ENCODE data around the gene AOAH.

Gene AOAH

DNA sequence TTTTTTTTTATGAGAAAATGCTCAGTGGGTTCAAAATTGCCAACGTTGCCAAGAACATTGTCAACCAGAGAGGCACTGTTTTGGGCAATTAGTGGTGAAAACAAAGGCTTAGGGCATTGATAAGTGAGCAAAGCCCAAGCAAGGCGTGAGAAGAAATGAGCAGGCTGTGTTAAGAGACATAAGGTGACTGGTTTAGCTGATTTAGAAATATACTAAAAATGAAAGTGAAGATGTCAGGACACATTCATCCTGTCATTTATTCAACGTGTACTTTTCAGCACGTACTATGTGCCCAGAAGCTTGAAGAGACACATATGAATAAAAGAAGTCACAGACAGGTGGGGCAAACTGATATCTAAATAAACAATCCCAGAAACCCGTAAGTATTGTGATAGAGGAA is 31.8 kb downstream of the AOAH start:
- DNase-seq (ENCODE audit: low read depth in 2 of 2): no peak

DNA sequence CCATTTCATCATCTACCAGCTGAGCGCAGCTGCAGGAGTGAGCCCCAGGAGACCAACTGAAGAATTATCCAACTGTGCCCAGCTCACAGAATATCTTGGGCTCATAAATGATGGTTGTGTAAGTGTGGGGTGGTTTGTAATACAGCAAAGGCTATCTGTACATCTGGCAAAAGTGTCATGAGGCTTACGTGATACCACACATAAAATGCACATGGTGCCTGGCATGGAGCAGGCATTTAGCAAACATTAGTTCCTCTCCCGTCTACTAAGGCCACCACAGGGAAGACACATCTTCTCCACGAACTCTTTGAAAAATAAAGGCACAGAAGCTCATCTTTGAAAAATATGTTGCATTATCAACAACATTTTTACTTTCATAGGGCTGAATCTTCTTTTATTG is 32.3 kb downstream of the AOAH start:
- no peak for DNase-seq (ENCODE audit: low read depth in 2 of 2)

DNA sequence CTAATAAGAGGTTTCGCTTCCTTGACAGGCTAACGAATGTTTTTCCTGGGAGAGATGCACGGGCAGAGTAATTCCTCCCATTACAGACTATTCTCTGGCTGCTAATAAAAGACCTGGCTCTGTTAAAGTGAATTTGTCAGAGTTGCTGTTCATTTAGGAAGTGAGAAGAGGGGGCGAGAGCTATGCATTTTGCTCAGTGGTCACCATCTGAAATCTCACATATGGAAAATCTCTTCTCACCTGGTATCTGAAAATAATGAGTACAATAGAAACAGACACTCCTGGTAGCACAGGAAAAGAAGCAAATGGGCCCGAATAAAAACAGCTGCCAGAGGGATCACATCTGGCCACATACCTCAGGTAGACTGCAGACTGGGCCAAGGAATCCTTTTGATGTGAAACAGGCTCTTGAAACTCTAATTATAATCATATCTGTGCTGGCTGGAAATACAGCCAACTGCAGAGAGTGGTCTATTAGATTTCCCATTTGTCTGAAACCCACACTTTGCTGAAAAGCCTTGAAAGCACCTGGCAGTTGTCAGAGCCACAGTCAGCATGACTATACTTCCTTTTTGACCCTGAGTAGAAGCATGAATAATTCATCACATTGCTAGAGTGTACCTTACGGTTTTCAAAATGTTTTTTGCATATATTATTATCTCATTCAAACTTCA is 33.6 kb downstream of the AOAH start:
- no peak for DNase-seq (ENCODE audit: low read depth in 2 of 2)

DNA sequence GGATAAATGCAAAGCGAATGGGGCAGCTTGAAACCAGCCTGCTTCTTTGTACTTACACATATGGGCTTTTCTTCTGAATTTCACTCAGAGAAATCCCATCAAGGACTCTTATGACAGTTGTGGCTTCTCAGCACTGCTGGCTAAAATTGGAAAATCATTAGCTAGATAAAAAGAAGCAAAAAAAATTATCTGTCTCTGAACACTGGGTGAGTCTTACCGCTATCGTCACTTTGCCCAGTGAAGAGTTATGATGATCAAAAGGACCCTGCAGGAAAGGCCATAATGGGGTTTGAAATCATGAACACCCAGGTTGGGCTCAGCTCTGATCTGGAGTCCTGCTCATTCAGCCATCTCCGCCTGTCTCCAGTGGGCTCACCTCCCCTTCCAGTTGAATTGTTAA is 34.3 kb downstream of the AOAH start:
- no peak for DNase-seq (ENCODE audit: low read depth in 2 of 2)

DNA sequence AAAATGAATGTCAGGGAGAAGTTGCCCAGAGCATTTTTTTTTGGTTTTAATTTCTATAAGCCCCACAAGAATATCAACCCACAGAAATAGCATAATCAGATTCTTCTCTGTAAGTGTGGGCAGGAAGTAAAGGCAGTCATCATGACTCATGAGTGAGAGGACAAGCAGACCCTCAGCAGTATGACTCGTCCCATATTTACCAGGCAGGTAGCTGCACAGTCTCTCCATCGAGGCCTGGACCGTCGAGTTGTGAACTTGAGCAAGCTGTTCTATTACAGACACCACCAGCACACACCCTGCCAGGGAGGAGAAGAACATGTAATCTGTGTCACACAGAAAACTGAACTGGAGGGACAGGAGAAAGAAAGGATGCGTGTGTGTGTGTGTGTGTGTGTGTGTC is 37.8 kb downstream of the AOAH start:
- DNase-seq (ENCODE audit: low read depth in 2 of 2): no peak

DNA sequence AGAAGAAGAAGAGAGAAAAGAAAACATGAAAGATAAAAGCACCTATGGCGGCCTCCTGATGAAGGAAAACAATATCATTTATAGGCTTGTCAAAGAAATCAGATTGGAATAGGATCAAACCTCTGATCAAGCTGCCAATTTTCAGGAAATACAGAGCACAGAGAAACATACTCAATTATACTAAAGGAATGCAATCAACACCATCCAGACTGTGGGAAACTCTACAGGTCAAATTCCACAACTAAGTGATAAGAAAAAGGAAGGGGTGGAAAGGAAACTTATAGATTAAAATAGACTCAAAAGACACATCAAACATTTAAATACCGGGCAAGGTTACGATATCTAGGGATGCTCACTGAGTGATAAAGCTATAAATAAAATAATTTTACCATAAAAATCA is 39.3 kb downstream of the AOAH start:
- no peak for DNase-seq (ENCODE audit: low read depth in 2 of 2)

DNA sequence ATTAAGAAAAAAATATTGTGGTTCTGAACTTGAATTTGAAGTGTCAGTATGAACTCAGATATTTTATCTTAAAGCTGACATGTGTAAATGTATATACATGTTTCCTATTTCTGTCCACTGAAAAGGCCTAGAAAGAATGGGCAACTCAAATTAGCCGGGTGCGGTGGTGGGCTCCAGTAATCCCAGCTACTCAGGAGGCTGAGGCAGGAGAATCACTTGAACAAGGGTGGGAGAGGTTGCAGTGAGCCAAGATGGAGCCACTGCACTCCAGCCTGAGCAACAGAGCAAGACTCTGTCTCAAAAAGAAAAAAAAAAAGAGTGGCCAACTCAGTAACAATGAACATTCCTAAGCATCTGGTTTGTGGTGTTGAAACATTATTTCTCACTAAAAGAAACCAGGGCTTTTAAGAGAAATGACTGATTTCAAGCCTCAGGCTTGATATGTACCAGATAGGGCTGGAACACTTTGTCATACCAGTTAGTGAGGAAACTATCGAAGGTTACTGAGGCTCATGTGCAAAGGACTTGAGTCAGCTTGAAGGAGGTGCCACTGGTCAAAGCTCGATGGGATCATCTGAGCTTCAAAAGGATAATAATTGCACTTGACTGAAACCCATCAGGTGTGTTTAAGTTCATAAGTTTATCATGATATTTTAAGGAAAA is 40.5 kb downstream of the AOAH start:
- DNase-seq (ENCODE audit: low read depth in 2 of 2): no peak

DNA sequence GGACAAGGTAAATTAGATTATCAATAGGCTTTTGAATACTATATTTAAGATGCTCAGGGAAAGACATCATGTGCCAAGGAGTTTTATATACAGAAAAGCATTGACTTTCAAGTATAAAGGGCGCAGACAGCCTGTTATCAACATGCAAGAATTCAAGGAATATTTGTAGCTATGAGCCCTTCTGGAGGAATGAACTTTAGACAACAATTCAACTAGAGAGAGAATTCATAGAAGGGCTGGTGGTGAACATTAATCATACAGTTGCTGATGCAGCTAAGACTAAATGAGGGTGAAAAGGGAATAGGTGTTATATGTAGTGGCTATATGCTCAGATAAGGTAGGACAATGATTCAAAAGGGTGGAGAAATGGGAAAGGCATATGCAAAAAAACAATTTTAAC is 41.2 kb downstream of the AOAH start:
- no peak for DNase-seq (ENCODE audit: low read depth in 2 of 2)

DNA sequence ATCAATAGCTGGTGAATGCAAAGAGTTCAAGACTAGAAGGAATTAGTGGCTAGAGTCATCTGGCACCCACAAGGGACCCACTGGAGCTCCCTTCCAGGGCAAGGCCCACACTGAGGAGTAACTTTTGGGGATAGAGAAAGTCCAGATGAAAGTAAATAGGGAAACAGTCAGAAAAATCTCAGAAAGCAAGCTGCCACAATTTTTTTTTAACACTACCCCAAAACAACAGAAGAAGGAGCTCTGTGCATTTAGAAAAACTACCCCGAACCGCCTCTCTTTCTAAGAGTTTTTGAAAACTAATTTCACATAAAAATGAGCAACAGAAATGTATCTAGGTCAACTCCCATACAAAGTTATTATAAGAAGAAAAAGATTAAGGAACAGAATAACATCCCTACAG is 42.2 kb downstream of the AOAH start:
- DNase-seq (ENCODE audit: low read depth in 2 of 2): no peak

DNA sequence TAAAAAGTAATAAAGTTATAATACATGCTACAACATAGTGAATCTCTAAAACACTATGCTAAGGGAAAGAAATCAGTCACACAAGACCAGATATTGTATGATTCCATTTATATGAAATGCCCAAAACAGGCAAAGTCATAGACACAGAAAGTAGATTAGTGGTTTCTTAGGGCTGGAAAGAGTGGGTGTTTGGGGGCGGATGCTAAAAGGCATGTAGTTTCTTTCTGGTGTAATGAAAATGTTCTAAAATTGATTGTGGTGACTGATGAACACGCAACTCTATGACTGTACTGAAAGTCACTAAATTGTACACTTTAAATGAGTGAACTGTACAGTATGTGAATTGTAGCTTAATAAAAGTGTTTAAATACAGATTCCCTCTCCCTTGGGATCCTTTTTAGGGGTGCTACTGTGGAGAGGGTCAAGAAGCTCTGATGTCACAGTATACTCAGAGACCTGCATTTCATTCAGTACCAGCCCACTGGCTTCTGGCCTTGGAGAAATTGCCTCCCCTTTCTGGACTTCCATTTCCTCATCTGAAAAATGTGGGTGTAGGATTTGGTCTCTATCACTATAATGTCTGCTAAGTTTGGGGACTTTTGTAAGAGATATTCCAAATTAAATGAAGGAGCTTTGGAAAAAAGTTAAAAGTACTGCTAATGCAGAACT is 46.4 kb downstream of the AOAH start:
- no peak for DNase-seq (ENCODE audit: low read depth in 2 of 2)

DNA sequence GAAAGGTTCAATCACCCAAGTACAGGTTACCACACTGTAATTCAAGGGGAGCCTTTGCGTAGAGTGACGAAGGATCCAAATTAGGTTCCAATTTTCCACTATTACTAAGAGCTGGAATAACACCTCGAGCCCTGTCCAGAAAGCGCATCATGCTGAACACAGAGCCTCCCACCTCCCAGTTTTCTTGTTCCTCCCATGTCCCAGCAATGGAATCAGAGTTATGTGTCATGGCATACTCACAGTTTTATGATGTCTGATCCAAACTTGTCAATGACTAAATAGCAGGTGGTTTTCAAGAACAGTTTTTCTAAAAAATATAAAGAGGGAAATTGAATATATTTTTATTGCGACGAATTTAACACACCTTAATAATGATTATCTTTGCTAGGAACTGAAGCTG is 50.6 kb downstream of the AOAH start:
- no peak for DNase-seq (ENCODE audit: low read depth in 2 of 2)

DNA sequence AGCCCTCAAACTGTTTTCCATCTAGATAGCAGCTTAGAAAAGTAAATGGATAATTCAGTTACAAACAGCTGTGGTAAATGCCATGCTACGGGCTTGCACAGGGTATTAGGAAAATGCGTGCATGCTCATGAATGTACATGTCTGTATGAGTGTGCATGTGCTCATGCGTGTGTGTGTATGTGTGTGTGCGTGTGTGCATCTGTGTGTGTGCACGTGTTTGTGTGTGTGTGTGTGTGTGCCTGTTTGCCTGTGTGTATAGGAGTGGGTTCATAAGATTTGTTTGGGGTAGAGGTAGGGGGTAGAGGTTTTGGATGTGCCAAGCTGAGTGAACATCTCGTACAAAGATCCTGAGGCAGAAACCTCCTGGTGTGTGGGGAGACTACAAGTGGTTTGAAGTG is 52.9 kb downstream of the AOAH start:
- DNase-seq (ENCODE audit: low read depth in 2 of 2): no peak

DNA sequence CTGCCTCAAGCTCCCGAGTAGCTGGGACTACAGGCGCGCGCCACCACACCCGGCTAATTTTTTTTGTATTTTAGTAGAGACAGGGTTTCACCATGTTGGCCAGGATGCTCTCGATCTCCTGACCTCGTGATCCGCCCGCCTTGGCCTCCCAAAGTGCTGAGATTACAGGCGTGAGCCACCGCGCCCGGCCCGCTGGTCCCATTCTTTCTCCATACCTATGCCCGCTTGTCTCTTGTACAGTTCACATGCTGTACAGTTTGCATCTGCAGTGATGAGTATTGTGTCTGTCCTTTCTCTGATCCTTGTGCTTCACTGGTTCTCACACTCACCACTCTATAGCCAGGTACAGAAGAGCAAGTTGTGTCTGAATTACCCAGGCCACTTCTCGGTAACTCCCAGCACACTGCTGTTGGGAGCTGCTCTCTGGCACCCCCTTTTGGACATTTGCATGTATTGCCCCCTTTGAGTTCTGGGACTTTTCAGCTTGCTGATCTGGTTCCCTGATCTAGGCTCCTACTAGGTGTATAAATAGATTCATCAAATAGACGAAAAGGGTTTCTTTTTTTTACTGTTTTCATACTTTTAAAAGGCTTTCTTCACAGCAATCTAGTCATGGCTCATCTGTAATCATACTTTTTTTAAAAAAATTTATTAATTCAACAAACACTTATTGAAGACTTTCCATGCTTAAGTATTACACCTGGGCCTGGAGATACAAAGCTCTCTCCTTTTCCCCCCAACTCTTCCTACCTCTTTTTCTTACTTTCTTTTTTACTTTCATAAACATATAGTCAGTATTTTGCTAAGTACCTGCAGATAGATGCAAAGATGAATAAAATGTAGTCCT is 53.5 kb downstream of the AOAH start:
- peak in 1 of 2 experiments; percentile 25 for DNase-seq (ENCODE audit: low read depth in 2 of 2)

DNA sequence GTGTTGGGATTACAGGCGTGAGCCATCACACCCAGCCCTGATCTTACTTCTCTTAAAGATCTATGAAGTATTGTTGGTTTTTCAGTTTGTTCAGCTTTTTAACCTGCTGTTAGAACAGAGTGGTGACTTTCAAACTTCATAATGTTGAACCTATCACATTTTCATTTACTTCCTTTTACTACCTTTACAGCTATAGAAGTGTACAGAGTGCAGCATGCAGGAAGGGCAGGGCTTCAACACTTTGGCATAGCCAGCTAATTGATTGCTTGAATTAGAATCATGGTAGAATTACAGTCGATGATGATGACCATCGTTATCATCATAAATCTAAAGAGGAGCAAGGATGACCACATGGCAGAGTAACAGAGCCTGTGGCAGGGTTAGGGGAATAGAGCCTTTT is 55.5 kb downstream of the AOAH start:
- DNase-seq (ENCODE audit: low read depth in 2 of 2): no peak

DNA sequence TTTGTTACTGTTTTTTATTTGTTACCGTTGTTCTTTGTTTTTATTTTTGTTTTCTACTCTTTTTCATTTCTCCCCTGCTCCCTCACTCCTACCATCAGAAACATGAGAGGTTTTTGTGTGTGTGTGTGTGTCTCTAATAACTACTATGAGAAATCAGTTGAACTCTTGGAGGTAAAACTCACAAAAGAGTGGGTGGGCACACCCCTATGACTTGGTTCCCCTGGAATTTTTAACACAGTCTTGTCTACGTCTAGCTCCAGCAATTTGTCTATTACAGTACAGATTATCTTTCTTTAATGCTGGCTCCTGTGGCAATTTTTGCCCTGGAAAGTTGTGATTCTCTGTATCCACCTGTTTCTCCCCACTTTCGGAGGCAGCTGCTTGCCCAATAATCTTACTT is 56.2 kb downstream of the AOAH start:
- DNase-seq (ENCODE audit: low read depth in 2 of 2): no peak

DNA sequence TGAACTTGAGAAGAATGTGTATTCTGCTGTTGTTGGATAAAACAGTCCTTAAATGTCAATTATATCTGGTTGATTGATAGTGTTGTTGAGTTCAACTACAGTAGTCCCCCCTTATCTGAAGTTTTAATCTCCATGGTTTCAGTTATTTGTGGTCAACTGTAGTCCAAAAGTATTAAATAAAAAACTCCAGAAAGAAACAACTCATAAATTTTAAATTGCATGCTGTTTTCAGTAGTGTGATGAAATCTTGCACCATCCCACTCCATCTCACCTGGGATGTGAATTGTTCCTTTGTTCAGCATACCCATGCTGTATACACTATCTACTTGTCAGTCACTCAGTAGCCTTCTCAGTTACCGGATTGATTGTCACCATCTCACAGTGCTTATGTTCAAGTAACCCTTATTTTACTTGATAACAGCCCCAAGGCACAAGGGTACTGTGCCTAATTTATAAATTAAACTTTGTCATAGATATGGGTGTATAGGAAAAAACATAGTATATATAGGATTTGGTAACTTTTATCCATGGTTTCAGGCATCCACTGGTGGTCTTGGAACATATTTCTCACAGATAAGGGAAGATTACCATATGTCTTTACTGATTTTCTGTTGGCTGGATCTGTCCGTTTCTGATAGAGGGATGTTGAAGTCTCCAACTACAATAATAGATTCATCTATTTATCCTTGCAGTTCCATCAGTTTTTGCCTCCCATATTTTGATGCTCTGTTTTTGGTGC is 57.1 kb downstream of the AOAH start:
- DNase-seq (ENCODE audit: low read depth in 2 of 2): peak in 1 of 2 experiments; percentile 17

DNA sequence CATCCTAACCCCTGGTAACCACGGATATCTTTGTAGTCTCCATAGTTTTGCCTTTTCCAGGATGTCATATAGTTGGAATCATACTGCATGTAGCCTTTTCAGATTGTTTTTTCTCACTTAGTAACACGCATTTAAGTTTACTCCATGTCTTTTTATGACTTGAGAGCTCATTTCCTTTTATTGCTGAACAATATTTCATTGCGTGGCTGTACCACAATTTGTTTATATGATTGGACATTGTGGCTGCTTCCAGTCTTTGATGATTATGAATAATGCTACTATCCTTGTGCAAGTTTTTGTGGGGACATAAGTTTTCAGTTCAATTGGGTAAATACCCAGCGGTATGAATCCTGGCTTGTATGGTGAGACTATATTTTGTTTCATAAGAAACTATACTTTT is 60.8 kb downstream of the AOAH start:
- DNase-seq (ENCODE audit: low read depth in 2 of 2): no peak

DNA sequence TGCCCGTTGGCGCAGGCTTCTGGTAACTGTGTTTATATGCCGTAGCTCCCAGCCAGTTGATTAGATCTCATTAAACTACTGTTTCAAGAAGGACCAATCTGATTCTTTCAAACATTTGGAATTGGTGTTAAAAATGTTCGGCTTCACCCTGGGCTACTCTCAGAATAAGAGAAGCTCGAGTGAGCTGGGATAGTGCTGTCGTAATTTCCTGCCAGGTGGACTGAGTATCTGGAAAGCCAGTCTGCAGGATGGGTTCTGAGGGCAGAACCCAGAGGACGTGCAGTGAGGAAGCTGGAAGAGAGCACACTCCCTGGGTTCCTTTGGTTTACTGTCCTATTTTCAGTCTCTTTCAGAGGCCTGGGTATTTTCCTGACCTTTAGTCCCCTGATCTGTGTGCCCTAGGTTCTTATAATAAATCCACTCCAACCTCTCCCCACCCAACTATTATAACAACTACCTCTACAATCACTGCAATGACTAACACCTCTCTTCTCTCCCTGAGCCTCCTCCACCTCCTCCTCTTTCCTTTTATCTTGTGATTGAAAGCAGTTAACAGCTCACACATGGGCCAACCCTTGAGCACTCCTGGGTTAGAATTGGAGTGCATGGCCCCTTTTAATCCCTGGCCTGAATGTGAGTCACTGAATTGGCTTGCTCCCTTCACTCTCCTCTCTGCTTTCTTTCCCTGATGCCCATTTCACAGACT is 63.0 kb downstream of the AOAH start:
- no peak for DNase-seq (ENCODE audit: low read depth in 2 of 2)

DNA sequence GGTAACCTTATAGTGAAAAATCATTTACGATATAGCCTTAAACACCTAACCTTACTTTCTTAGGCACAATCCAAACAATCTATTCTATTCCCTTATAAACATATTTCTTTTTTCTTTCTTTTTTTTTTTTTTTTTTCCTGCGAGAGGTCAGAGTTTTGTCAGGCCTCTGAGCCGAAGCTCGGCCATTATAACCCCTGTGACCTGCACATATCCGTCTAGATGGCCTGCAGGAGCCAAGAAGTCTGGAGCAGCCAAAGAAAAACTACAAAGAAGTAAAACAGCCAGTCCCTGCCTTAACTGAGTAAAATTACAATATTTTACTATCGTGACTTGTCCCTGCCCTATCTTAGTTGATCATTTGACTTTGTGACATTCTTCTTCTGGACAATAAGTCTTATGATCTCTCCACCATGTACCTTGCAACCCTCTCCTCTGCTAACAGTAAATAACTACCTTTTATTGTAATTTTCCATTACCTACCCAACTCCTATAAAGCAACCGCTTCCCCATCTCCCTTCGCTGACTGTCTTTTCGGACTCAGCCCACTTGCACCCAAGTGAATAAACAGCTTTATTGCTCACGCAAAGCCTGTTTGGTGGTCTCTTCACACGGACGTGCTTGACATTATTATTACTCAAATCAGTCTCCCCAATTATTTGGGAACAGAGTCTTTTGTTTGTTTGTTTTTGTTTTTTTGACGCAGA is 64.5 kb downstream of the AOAH start:
- DNase-seq (ENCODE audit: low read depth in 2 of 2): no peak

DNA sequence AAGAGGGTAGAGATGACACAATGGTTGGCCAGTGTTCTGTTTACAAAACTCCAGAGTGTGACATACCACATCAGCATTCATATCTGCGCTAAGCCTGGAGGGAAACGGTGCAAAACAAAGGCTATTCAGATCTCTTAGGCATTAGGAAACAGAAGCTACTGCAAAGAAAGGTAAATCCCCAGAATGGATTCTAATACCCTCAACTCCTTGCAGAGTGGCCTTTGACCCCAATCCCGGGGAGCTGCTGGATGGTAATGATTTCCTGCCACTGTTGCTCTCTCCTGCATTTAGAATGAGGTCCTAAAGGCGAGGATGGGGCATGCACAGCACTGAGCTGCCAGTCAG is 65.2 kb downstream of the AOAH start:
- DNase-seq (ENCODE audit: low read depth in 2 of 2): peak in 1 of 2 experiments; percentile 18

All from fibroblast of skin of left biceps (primary cell).